ENCODE results near the gene MYCBPAP.

Gene MYCBPAP

DNA sequence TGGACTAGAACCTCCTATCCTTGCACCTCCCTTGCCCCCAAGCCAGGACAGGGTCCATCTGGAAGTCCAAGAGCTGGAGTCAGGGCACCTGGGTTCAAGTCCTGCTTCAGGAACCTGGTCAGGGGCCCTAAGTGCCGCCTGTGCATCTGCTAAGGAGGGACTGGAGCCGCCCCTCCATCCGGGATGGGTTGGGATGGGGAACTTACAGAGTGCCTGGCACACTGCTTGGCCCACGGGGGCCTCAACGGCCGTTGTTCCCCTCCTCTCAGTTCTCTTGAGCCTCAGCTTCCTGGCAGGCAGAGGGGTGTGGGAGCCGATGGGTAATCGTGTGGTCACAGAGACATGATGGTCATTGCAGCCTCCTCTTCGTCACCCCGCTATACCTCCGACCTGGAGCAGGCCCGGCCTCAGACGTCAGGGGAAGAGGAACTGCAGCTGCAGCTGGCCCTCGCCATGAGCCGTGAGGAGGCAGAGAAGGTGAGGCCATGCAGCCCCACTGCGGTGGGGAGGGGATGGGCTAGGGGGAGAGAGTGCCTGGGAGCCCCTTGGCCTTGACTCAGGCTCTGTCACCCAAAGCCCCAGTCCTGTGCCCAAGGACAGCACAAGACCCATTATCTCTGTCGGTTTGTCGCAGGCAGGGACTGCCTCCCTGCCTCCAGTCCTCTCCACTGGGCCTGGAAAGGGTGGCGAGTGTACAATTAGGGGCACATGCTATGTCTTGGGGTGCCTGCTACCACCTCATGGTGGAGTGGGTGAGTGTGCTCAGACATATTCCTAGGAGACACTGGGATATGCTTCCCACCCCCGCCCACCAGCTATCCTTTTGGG lies 29.7 kb downstream of the MYCBPAP start:
- no peak for DNase-seq

- DNase-seq, result no peak
These were observed 30.5 kb downstream of the MYCBPAP start for GRCh38 chr17:50538549-50539410.

DNA sequence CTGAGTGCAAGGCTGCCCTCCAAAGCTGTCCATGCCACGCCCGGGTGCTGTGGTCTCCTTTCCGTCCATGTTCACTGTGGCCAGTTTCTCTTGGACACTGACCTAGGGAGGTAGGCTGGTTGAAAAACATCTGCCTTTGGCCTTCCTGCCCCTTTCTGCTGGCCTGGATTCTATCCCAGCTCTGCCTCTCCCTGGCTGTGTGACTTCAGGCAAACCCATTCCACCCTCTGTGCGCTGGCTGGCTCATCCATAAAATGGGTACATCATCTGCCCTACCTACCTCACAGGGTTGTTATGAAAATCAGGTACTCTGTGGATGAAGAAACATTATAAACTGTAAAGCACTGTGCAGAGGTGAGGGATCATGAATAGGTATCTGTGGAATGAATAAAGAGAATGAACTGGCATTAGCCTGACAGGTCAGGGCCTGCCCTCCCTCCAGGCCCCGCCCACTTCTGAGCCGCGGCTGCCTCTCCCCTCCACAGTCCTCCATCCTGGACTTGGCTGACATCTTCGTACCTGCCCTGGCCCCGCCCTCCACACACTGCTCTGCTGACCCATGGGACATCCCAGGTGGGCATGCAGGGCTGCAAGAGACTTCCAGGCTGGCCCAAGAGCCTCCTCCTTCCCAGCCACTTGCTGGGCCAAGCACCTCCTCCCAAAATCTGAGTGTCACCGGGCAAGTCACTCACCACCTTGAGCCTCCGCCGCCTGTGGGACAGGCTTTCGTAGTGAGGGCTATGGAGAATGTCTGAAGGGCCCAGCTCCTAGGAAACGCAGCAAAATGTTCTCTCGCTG lies 31.7 kb downstream of the MYCBPAP start:
- DNase-seq, result no peak

- no peak for DNase-seq
These were observed 32.5 kb downstream of the MYCBPAP start for GRCh38 chr17:50540560-50541401.

- DNase-seq, result no peak
These were observed 33.1 kb downstream of the MYCBPAP start for GRCh38 chr17:50541402-50541715.

GRCh38 chr17:50541716-50542688 lies 33.8 kb downstream of the MYCBPAP start:
- peak; percentile 69 for DNase-seq

DNA sequence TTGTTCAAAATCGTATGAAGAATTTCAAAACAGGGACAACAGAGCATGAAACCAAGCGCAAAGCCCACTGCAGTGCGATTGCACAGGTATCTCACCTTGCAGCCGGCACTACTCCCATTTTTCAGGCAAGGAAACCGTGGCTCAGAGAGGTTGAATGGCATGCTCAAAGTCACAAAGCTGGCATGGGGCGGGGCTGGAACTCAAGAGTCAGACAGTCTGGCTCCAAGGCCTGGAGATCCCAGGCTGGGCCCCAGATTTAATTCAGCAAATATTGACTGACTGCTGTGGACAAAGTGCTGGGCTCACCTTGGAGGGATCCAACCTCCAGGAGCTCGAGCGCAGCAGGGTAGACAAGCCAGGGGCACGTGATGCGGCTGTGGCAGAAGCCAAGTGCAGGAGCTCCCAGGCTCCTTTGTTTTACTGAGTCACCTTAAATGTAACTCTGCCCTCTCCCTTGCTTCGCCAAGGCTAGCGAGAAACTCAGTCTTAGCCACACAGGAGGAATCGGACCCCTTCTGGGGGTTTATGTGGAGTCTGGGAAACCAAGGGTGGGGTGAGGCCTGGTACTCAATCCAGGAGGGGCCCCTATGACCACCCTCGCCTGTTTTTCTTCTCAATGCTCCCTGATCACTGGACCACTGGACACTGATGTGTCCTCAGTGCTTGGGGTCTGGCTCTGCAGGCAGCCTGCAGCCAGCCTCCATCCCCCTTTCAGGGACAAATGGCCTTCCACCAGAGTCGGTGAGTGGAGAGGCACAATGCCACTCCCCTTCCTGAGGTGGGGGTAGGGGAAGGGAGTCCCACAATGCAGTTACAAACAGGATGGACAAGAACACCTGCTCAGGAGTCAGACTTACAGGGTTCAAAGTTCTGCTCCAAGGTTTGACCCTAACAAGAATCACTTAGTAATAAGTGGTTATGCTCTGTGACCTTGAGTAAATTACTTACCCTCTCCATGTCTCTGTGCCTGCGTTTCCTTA lies 34.8 kb downstream of the MYCBPAP start:
- DNase-seq, result peak; percentile 5

- no peak for DNase-seq
These were observed 36.3 kb downstream of the MYCBPAP start for GRCh38 chr17:50544516-50544915.

GRCh38 chr17:50545311-50545710 lies 37.1 kb downstream of the MYCBPAP start:
- no peak for DNase-seq

DNA sequence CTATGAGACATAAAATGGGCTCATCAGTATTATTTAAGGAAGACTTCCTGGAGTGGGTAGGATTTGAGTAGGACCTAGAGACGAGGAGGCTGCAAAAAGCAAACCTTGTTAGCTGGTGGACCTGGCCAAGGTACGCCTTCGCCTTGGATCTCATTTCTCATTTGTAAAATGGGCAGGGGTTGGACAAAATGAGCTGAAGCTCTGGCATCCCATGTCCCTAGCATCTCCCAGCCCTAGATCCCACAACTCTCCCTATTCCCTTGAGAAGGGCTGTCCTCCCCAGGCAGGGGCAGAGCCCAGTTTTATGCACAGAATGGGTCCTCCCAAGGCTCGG lies 38.4 kb downstream of the MYCBPAP start:
- DNase-seq, result no peak

DNA sequence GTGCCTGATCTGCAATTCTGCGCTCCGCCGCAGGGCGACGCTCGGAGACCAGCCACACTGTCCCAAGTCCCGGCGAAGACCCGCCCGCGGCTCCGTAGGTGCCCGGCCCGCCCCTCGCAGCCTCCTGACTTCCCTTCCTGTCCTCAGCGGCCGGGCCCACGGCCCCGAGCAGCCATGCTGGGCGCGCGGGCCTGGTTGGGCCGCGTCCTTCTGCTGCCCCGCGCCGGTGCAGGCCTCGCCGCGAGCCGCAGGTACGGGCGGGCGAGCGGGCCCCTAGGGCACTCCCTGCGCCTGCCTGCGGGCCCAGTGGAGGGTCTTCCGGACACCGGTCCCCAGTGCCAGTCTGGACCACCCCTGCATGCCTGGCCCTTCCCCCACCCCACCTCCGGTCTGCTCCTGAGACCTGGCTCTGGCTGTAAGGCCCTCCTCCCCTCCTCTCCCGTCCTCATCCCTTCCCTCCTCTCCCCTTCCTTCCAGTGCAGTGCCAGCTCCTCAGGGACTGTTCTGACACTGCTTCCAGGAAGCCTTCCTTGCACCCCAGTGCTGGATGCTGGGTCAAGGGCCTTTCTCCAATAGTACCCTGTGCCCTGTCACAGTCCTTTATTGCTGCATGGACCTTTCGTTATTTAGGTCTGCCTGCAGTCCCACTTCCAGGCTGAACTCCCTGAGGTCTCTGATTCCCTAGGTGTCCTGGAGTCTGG lies 38.9 kb downstream of the MYCBPAP start, which contains the start of gene SPATA20:
Gene SPATA20 (plus strand): TSS at position 140 of the 701 bp plus-strand sequence. CDS start 35 bp downstream, at position 175.
- DNase-seq, result peak; percentile 80

DNA sequence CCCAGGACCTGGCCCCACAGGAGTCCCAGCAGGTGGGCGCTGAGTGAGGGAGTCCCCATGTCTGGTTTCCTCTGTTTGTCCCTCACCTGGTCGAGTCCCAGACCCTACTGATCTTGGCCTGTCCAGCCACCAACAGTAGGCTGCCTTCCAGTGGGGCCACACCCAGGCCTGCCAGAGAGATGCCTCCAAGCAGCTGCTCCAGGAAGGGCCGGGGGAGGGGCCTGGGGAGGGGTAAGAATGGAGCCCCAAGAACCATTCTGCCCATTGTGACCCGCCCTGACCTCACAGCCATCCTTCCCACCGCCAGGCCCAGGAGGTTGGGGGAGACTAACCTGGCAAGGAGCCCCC lies 39.5 kb downstream of the MYCBPAP start:
- no peak for DNase-seq

DNA sequence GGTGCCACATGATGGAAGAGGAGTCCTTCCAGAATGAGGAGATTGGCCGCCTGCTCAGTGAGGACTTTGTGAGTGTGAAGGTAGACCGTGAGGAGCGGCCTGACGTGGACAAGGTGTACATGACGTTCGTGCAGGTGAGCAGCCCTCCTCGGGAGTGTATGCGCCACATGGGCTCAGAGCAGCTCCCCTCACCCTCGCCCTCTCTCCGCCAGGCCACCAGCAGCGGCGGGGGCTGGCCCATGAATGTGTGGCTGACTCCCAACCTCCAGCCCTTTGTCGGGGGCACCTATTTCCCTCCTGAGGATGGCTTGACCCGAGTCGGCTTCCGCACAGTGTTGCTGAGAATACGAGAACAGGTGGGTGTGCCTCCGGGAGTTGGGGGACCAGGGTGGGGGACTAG lies 40.6 kb downstream of the MYCBPAP start:
- no peak for DNase-seq

GRCh38 chr17:50549256-50549941 lies 41.2 kb downstream of the MYCBPAP start:
- no peak for DNase-seq

DNA sequence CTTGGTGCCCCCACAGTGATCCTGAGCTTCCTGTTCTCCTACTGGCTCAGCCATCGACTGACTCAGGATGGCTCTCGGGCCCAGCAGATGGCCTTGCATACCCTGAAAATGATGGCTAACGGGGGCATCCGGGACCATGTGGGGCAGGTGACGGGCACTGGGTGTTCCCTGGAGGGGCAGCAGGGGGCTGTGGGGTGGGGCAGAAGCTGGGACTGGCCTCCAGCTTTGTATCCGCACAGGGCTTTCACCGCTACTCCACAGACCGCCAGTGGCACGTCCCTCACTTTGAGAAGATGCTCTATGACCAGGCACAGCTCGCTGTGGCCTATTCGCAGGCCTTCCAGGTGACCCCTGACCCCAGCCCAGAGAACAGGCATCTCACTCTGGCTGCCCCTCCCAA lies 41.7 kb downstream of the MYCBPAP start:
- no peak for DNase-seq

DNA sequence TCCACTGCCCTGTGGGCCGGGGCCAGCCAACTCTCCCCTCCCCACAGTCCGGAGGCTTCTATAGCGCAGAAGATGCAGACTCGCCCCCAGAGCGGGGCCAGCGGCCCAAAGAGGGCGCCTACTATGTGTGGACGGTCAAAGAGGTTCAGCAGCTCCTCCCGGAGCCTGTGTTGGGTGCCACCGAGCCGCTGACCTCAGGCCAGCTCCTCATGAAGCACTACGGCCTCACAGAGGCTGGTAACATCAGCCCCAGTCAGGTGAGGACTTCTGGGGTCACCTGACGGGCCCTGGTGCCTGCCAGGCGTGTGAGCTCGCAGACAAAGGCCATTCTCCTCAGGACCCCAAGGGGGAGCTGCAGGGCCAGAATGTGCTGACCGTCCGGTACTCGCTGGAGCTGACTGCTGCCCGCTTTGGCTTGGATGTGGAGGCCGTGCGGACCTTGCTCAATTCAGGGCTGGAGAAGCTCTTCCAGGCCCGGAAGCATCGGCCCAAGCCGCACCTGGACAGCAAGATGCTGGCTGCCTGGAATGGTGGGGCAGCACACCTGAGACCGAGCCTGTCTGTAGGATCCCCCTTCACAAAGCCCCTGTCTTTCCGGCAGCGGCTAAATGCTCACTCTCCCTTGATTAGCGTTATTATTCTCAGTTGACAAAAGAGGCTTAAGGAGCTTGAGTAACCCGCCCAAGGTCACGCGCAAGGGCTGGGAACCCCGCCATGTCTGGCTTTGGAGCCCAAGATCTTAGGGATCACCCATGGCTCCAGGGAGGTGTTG lies 42.6 kb downstream of the MYCBPAP start:
- DNase-seq, result peak; percentile 9

DNA sequence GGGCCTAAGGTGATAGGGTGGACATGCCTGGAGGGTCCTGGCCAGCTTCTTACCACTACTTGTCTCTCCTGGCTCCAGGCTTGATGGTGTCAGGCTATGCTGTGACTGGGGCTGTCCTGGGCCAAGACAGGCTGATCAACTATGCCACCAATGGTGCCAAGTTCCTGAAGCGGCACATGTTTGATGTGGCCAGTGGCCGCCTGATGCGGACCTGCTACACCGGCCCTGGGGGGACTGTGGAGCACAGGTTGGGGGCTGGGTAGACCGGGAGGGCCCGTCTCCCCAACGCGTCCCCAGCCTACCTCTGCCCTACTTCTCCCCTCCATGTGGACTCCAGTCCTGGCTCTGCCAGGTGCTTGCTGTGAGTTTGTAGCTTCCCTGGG lies 43.2 kb downstream of the MYCBPAP start:
- DNase-seq, result no peak

DNA sequence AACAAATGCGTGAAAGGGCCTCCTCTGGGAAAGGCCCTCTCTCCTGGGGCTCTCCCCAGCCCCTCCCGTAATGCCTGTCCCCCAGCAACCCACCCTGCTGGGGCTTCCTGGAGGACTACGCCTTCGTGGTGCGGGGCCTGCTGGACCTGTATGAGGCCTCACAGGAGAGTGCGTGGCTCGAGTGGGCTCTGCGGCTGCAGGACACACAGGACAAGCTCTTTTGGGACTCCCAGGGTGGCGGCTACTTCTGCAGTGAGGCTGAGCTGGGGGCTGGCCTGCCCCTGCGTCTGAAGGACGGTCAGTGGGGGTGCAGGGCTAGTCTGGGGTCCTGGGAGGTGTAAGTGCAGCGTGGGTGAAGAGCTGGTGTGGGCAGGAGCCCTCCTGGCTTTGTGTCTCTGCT lies 43.6 kb downstream of the MYCBPAP start:
- no peak for DNase-seq

All from NCI-H2171 treated with DMSO at 0.1 percent for 48 hours (cell line).